ENCODE data around the gene PHTF2.

DNA sequence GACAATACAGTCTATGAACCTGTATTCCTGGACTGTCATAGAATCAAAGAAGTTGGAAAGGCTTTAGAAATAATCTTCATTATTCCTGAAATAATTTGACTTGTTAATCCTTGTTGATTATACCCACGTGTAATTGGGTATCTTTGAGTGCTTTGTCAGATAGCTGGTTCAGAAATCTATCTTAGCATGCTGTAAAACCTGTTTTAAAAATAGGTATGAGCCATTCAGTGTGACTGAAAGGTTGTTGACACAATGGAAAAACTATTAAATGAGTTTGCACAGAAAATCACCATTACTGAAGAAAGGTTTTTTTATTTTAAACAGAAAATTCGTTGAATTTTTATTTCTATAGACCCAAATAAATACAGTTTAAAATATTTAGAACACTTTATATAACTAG lies 38.7 kb downstream of the PHTF2 start:
- TF ChIP-seq, protein P1, sequence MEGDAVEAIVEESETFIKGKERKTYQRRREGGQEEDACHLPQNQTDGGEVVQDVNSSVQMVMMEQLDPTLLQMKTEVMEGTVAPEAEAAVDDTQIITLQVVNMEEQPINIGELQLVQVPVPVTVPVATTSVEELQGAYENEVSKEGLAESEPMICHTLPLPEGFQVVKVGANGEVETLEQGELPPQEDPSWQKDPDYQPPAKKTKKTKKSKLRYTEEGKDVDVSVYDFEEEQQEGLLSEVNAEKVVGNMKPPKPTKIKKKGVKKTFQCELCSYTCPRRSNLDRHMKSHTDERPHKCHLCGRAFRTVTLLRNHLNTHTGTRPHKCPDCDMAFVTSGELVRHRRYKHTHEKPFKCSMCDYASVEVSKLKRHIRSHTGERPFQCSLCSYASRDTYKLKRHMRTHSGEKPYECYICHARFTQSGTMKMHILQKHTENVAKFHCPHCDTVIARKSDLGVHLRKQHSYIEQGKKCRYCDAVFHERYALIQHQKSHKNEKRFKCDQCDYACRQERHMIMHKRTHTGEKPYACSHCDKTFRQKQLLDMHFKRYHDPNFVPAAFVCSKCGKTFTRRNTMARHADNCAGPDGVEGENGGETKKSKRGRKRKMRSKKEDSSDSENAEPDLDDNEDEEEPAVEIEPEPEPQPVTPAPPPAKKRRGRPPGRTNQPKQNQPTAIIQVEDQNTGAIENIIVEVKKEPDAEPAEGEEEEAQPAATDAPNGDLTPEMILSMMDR (IDR thresholded peaks at IDR 0.05), result no peak
- TF ChIP-seq EP300 (IDR thresholded peaks at IDR 0.05) (no peak), POLR2A (IDR thresholded peaks at IDR 0.05) (no peak)

All from ovary (tissue), 3 donors.